ENCODE data around the gene TBX4.

DNA sequence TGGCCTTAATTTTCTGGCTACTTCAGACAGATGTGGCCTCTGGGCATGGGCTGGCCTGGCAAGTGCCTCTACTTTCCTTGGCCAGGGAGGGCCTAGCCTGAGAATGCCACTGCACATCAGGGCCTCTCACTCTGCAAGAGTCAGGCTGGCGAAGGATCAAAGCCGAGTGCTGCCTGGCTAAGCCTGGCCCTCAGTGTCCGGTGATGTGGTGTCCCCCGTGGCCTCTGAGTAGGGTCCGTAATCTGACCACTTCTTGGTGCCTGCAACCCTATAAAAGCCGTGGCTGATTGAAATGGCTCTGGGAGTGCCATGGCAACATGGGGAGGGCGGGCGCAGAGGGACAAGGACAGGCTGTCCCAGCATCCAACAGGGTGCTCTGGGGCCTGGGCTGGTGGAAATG, 30.2 kb downstream of the TBX4 start:
- TF ChIP-seq ZFX (CRISPR knock-in tag; IDR thresholded peaks at IDR 0.05) (no peak), ZNF79 (CRISPR knock-in tag; IDR thresholded peaks at IDR 0.05; ENCODE audit: low read depth) (no peak)

Measured in K562 (cell line).